Inflammatory macrophage treated with lipopolysaccharide for 4 hours (primary cell): Measurements from ENCODE around the gene ATXN7L1.

Experiments
- DNase-seq: peaks from one replicate; pipeline ENCODE4 v3.0.0-alpha.2; 2020

ATXN7L1 gene

DNA sequence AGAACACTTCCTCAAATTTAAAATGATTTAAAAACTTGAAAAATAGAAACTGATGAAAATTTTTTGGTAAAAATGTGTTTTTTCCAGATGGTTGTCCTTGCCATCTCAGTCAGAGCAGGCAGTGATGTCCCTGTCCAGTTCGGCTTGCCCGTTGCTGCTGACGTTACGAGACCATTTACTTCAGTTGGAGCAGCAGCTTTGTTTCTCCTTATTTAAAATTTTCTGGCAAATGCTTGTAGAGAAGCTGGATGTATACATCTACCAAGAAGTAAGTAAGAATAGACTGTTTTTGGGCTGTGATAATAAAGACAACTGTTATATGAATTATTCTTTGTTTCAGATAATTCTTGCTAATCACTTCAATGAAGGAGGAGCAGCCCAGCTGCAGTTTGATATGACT is 311.2 kb downstream of the ATXN7L1 start:
- no peak for DNase-seq

DNA sequence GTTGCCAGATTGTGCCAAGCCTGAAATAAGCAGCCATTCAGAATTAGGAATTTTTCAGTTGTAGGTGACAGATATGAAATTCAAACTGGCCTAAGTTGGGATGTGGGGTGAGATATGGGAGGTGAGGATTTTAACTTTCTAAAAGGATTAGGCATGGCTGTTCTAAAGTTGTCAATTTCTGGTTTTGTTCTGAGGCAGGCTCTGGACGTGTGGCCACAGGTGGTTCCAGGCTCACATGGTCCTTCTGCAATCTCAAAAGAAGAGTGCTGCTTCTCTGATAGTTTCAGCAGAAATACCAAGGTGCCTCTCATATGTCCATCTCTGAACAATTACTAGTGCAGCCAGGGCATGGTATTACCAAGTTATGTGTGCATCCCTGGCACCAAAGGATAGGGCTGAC is 316.5 kb downstream of the ATXN7L1 start:
- no peak for DNase-seq
